LNCaP clone FGC (cell line): ENCODE measurements around the gene ZNF559.

Source experiments
- DNase-seq: peaks from one replicate; pipeline ENCODE4 v3.0.0-alpha.2; 2011; ENCODE audit warnings: low read depth
- H3K4me3 ChIP-seq: 2 replicates; pipeline ENCODE4 v1.5.1; 2011; ENCODE audit warnings: mild to moderate bottlenecking, low read depth, low read length, control low read depth
- CTCF ChIP-seq: IDR thresholded peaks from 2 replicates; pipeline ENCODE4 v1.5.1; 2012; ENCODE audit warnings: mild to moderate bottlenecking; ENCODE audit not compliant: control insufficient read depth, insufficient read depth; ENCODE audit errors: extremely low read depth

Gene ZNF559

GRCh38 chr19:9329999-9330398, 6.0 kb downstream of the ZNF559 start:
- DNase-seq = no peak
- no peak for TF ChIP-seq CTCF
- no peak overlapping the region for H3K4me3 ChIP-seq

GRCh38 chr19:9342610-9343304, 18.8 kb downstream of the ZNF559 start:
- no peak overlapping the region for H3K4me3 ChIP-seq
- DNase-seq = no peak
- TF ChIP-seq CTCF = no peak

- DNase-seq = no peak
- H3K4me3 ChIP-seq = no peak overlapping the region
- TF ChIP-seq CTCF = no peak
These were observed 21.0 kb downstream of the ZNF559 start for GRCh38 chr19:9345005-9345404.

- TF ChIP-seq CTCF = no peak
- no peak for DNase-seq
- H3K4me3 ChIP-seq = no peak overlapping the region
These were observed 24.3 kb downstream of the ZNF559 start for GRCh38 chr19:9348253-9348652.

- TF ChIP-seq CTCF = no peak
- no peak overlapping the region for H3K4me3 ChIP-seq
- no peak for DNase-seq
These were observed 24.7 kb downstream of the ZNF559 start for GRCh38 chr19:9348671-9349070.

GRCh38 chr19:9352505-9352904, 28.5 kb downstream of the ZNF559 start:
- TF ChIP-seq CTCF = no peak
- H3K4me3 ChIP-seq = no peak overlapping the region
- DNase-seq = no peak

GRCh38 chr19:9353011-9353410, 29.0 kb downstream of the ZNF559 start:
- H3K4me3 ChIP-seq = no peak overlapping the region
- no peak for DNase-seq
- no peak for TF ChIP-seq CTCF
